Breast epithelium (tissue), 3 donors: ENCODE data around the gene PALLD.

ENCODE experiments used
- POLR2A ChIP-seq: fragments of 450-650 bp; IDR thresholded peaks from one replicate; pipeline ENCODE4 v1.6.1; 2016; ENCODE audit warnings: antibody characterized with exemption, mild to moderate bottlenecking, moderate library complexity
- TF ChIP-seq, protein P1 (sequence below), 3 donors: fragments of 450-650 bp; IDR thresholded peaks; one replicate each; pipeline ENCODE4 v1.5.1; 2016 to 2017; ENCODE audit warnings: antibody characterized with exemption in 3 of 3, mild to moderate bottlenecking in 3 of 3, moderate library complexity in 3 of 3

DNA sequence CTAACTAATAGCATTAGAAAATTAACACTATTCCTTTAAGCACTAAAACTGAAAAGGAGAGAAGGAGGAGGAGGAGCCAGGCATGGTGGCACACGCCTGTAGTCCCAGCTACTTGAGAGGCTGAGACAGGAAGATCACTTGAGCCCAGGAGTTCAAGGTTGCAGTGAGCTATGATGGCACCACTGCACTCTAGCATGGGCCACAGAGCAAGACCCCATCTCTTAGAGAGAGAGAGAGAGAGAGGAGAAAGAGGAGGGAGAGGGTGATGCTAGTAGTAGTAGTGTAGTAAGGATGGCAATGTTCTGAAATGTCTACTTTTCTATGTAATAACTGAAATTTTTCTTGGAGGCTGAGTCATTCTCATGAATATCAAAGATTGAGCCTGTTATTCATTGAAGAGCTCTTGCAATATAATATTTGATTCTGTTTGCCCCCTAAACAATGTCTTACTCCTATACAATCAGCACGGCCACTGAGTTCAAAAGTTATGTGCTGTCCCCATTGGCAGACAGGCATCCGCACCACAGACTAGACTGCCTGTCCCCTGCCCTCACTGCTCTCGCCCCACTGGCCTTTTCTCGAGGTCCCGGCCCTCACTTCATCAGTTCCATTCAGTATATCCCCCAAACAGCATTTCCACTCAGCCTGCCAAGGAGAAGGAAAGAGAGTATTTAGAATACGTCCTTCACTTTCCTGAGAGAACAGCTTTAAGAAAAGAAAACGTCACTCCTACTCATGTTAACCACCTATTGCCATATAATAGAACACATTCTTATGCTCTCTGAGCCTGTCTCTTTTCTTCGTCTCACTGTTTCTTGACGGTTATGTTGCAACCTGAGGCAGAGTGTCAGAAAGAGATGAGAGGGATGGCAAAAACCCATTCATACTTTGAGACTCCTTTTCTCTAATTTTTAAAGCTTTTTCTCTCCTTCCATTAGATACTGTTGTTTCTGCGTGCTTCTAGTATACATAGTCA lies 238.1 kb downstream of the PALLD start:
- TF ChIP-seq, protein P1, sequence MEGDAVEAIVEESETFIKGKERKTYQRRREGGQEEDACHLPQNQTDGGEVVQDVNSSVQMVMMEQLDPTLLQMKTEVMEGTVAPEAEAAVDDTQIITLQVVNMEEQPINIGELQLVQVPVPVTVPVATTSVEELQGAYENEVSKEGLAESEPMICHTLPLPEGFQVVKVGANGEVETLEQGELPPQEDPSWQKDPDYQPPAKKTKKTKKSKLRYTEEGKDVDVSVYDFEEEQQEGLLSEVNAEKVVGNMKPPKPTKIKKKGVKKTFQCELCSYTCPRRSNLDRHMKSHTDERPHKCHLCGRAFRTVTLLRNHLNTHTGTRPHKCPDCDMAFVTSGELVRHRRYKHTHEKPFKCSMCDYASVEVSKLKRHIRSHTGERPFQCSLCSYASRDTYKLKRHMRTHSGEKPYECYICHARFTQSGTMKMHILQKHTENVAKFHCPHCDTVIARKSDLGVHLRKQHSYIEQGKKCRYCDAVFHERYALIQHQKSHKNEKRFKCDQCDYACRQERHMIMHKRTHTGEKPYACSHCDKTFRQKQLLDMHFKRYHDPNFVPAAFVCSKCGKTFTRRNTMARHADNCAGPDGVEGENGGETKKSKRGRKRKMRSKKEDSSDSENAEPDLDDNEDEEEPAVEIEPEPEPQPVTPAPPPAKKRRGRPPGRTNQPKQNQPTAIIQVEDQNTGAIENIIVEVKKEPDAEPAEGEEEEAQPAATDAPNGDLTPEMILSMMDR (IDR thresholded peaks at IDR 0.05), result no peak
- TF ChIP-seq POLR2A, result no peak
